ENCODE measurements around the gene BEAN1.

- TF ChIP-seq CTCF (IDR thresholded peaks at IDR 0.05; ENCODE audit: insufficient read depth, low read length) (no peak), REST (IDR thresholded peaks at IDR 0.05; ENCODE audit: insufficient replicate concordance, low read depth) (no peak), POLR2AphosphoS5 (IDR thresholded peaks at IDR 0.05; ENCODE audit: low read depth) (no peak)
Measured at GRCh38 chr16:66420396-66420795, 6.7 kb upstream of the BEAN1 start.

Data from HL-60 (cell line).